NT2/D1 (cell line): ENCODE results near the gene ST6GALNAC1.

Experiments
- SUZ12 ChIP-seq: IDR thresholded peaks from 2 replicates; pipeline ENCODE4 v1.6.1; 2011; ENCODE audit not compliant: insufficient read length, insufficient read depth; ENCODE audit errors: extremely low read depth
- YY1 ChIP-seq: IDR thresholded peaks from 2 replicates; pipeline ENCODE4 v1.6.1; 2011; ENCODE audit not compliant: insufficient read length, insufficient read depth
- ZNF274 ChIP-seq: IDR thresholded peaks from 2 replicates; pipeline ENCODE4 v1.6.1; 2011; ENCODE audit warnings: mild to moderate bottlenecking, low read depth, low read length

- TF ChIP-seq YY1 (no peak), ZNF274 (no peak), SUZ12 (no peak)
Observed at GRCh38 chr17:76582660-76583059, 60.9 kb downstream of the ST6GALNAC1 start.
